HG02642 (cell line): ENCODE measurements around the gene MDK.

Experiments used
- ATAC-seq: cut with Tn5 transposase; IDR thresholded peaks from one replicate; pipeline ENCODE4 v1.9.1; 2021; ENCODE audit warnings: mild to moderate bottlenecking; ENCODE audit not compliant: unreplicated experiment, poor library complexity

The MDK gene

DNA sequence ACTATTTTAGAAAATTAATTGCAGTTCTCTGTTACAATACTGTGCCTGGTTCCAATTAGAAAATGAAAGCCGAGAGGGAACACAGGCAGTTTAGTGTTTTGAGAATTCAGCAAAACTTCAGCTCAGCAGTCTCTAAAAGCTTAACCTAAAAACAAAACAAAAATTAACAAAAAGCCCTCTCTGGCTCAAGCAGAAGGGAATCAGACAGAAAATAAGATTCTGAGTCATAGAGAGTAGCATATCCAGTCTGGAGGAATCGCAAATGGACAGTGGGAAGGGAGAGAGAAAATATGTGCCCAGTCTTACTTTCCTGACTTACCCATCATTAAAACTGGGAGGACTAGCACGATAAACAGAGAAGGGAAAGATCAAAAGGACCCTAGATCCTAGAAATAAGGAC lies 48.2 kb downstream of the MDK start:
- ATAC-seq, result no peak

DNA sequence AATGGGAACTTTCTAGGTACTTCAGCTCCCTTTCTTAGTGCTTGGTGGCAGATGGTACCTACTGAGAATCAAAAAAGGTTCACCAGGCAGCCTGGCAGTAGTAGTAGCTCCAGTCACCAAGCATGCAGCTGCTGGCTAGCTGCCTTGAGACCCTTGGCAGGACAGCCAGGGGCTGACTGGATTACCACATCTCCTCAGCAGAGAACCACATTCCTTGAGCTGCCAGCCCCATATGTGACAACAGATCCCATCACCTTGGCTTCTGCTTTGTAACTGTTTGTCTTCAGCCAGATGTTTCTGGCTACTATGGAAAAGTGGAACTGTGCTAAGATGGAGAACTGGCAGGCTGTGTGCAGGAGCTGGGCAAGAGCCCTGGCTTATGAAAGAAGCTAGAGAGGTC lies 49.7 kb downstream of the MDK start:
- ATAC-seq, result no peak
